HL-60 (cell line): ENCODE measurements around the gene CRTC3.
"Not testable (repeated sequence)": the region's sequence is repeated elsewhere in the genome, so short reads cannot be mapped to it uniquely, and the experiment has no call there.

Experiments used
- DNase-seq, 2 experiments: peaks; one replicate each; pipeline ENCODE4 v3.0.0-alpha.2; 2010 to 2020; ENCODE audit warnings: low read depth in 1 of 2, low spot score in 1 of 2
- H3K27ac ChIP-seq: fragments of 250-450 bp; sonication (Bioruptor Pico); replicated peaks from 2 replicates; pipeline ENCODE4 v1.5.1; 2020; ENCODE audit warnings: mild to moderate bottlenecking, moderate library complexity
- H3K27me3 ChIP-seq: fragments of 250-450 bp; sonication (Bioruptor Pico); 2 replicates; pipeline ENCODE4 v1.5.1; 2021; ENCODE audit warnings: mild to moderate bottlenecking, moderate library complexity; ENCODE audit not compliant: insufficient read depth, poor library complexity, severe bottlenecking
- H3K4me3 ChIP-seq: replicated peaks from 2 replicates; pipeline ENCODE4 v1.5.1; 2011; ENCODE audit warnings: mild to moderate bottlenecking, control low read depth, low read length; ENCODE audit not compliant: insufficient read depth
- GABPA ChIP-seq: IDR thresholded peaks from 2 replicates; pipeline ENCODE4 v1.6.1; 2012; ENCODE audit warnings: low read depth
- POLR2AphosphoS5 ChIP-seq: IDR thresholded peaks from 2 replicates; pipeline ENCODE4 v1.6.1; 2012; ENCODE audit warnings: low read depth
- SPI1 ChIP-seq: IDR thresholded peaks from 2 replicates; pipeline ENCODE4 v1.6.1; 2012; ENCODE audit warnings: low read depth, mild to moderate bottlenecking, borderline replicate concordance
- TF ChIP-seq, protein P1 (sequence below): IDR thresholded peaks from 2 replicates; pipeline ENCODE4 v1.6.1; 2012; ENCODE audit warnings: low read depth; ENCODE audit not compliant: insufficient replicate concordance
- TF ChIP-seq, protein P2 (sequence below): IDR thresholded peaks from one replicate; pipeline ENCODE4 v1.5.1; 2011; ENCODE audit warnings: low read length, control low read depth, inconsistent platforms; ENCODE audit not compliant: insufficient read depth

CRTC3 gene

DNA sequence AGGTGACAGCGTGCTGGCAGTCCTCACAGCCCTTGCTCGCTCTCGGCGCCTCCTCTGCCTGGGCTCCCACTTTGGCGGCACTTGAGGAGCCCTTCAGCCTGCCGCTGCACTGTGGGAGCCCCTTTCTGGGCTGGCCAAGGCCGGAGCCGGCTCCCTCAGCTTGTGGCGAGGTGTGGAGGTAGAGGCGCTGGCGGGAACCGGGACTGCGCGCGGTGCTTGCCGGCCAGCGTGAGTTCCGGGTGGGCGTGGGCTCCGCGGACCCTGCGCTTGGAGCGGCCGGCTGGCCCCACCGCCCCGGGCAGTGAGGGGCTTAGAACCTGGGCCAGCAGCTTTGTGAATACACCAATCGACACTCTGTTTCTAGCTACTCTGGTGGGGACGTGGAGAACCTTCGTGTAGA is 18.9 kb upstream of the CRTC3 start:
- not testable (repeated sequence) for H3K27me3 ChIP-seq, DNase-seq, H3K27ac ChIP-seq, H3K4me3 ChIP-seq

DNA sequence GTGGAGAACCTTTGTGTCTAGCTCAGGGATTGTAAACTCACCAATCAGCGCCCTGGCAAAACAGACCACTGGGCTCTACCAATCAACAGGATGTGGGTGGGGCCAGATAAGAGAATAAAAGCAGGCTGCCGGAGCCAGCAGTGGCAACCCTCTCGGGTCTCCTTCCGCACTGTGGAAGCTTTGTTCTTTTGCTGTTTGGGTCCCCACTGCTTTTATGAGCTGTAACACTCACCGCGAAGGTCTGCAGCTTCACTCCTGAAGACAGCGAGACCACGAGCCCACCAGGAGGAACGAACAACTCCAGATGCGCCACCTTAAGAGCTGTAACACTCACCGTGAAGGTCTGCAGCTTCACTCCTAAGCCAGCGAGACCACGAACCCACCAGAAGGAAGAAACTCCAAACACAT is 18.5 kb upstream of the CRTC3 start:
- H3K27me3 ChIP-seq, H3K4me3 ChIP-seq, H3K27ac ChIP-seq, DNase-seq: not testable (repeated sequence)

DNA sequence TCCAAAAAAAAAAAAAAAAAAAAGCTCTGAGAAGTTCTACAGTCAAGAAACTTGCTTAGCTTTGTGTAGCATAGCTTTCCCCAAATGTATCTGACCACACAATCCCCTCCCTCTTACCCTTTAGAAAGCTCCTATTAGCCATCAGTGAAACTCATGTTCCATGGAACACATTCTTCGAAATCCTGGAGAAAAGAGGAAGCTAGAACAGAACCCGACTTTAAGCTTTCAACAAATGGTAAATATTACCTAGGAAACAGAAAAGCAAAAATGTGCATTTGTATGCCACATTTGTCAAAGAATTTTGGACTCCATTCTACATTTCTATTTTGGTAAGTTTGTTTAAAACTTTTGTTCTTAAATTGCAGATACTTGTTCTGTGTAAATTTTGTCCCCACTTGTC is 17.4 kb upstream of the CRTC3 start:
- H3K4me3 ChIP-seq: no peak overlapping the region
- DNase-seq: no peak
- H3K27ac ChIP-seq: peak overlapping the region; percentile 14; the same call in 1 of the 2 replicates
- H3K27me3 ChIP-seq: no peaks in the 10 kb centered on the region
- TF ChIP-seq, protein P1, sequence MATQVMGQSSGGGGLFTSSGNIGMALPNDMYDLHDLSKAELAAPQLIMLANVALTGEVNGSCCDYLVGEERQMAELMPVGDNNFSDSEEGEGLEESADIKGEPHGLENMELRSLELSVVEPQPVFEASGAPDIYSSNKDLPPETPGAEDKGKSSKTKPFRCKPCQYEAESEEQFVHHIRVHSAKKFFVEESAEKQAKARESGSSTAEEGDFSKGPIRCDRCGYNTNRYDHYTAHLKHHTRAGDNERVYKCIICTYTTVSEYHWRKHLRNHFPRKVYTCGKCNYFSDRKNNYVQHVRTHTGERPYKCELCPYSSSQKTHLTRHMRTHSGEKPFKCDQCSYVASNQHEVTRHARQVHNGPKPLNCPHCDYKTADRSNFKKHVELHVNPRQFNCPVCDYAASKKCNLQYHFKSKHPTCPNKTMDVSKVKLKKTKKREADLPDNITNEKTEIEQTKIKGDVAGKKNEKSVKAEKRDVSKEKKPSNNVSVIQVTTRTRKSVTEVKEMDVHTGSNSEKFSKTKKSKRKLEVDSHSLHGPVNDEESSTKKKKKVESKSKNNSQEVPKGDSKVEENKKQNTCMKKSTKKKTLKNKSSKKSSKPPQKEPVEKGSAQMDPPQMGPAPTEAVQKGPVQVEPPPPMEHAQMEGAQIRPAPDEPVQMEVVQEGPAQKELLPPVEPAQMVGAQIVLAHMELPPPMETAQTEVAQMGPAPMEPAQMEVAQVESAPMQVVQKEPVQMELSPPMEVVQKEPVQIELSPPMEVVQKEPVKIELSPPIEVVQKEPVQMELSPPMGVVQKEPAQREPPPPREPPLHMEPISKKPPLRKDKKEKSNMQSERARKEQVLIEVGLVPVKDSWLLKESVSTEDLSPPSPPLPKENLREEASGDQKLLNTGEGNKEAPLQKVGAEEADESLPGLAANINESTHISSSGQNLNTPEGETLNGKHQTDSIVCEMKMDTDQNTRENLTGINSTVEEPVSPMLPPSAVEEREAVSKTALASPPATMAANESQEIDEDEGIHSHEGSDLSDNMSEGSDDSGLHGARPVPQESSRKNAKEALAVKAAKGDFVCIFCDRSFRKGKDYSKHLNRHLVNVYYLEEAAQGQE: no peak
- no peak for TF ChIP-seq POLR2AphosphoS5
- TF ChIP-seq GABPA: no peak
- TF ChIP-seq, protein P2, sequence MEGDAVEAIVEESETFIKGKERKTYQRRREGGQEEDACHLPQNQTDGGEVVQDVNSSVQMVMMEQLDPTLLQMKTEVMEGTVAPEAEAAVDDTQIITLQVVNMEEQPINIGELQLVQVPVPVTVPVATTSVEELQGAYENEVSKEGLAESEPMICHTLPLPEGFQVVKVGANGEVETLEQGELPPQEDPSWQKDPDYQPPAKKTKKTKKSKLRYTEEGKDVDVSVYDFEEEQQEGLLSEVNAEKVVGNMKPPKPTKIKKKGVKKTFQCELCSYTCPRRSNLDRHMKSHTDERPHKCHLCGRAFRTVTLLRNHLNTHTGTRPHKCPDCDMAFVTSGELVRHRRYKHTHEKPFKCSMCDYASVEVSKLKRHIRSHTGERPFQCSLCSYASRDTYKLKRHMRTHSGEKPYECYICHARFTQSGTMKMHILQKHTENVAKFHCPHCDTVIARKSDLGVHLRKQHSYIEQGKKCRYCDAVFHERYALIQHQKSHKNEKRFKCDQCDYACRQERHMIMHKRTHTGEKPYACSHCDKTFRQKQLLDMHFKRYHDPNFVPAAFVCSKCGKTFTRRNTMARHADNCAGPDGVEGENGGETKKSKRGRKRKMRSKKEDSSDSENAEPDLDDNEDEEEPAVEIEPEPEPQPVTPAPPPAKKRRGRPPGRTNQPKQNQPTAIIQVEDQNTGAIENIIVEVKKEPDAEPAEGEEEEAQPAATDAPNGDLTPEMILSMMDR: no peak
- peak; percentile 18; the same call in 1 of the 2 replicates for TF ChIP-seq SPI1

DNA sequence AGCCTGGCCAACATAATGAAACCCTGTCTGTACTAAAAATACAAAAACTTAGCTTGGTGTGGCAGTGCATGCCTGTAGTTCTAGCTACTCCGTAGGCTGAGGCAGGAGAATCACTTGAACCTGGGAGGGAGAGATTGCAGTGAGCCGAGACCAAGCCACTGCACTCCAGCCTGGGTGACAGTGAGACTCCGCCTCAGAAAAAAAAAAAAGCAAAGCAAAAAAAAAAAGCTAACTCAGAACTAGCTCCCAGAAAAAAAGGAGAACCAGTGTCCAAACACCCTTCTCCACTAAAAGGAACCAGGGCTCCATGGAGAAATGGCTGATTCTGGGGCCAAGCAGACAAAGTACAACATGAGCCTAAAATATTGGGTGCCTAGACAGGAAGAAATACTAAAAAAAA is 16.7 kb upstream of the CRTC3 start:
- peak in 1 of 2 experiments; percentile 18 for DNase-seq
- Histone ChIP-seq H3K4me3 (no peak overlapping the region), H3K27me3 (no peaks in the 10 kb centered on the region), H3K27ac (peak overlapping the region; percentile 14; the same call in 1 of the 2 replicates)
- TF ChIP-seq, protein P2: no peak
- TF ChIP-seq GABPA (no peak), SPI1 (no peak), POLR2AphosphoS5 (no peak)
- TF ChIP-seq, protein P1: no peak

DNA sequence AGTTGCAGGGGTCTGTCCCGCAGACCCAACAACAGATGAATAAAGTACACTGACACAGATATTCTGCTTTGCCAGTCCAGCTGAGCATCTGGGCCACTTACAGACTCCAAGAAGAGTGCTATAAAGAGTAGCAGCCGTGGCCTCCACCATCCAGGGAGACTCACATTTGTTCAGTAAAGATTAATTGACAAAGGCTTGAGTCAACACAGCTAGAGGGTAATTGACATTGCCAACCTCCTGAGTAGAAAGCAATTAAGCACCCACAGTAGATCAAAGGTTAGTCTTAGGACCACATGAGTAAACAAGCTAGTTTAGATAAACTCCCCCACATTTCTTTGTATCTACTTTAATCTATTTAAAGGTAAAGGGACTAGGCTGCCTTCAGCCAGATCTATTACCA is 16.3 kb upstream of the CRTC3 start:
- H3K27ac ChIP-seq: no peak overlapping the region
- TF ChIP-seq, protein P2: no peak
- no peak for TF ChIP-seq POLR2AphosphoS5
- TF ChIP-seq, protein P1: no peak
- TF ChIP-seq SPI1: no peak
- TF ChIP-seq GABPA: no peak
- H3K4me3 ChIP-seq: no peak overlapping the region
- no peaks in the 10 kb centered on the region for H3K27me3 ChIP-seq
- no peak for DNase-seq

DNA sequence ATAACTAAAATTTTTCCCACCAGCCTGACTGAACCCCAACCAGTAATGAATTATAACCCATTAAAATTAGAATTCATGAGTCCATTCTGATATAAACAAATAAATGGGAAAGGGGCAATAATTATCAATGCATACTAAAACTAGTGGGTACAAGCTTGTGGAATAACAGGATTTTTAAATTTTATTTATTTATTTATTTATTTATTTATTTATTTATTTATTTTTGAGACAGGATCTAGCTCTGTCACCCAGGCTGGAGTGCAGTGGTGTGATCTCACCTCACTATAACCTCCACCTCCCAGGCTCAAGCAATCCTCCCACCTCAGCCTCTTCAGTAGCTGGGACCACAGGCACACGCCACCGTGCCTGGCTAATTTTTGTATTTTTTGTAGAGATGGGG is 15.8 kb upstream of the CRTC3 start:
- H3K27me3 ChIP-seq, H3K4me3 ChIP-seq, H3K27ac ChIP-seq, DNase-seq: not testable (repeated sequence)
